H9 (cell line): ENCODE data around the gene SEC11A. TPM values are rescaled to one million over a fixed set of nuclear protein-coding genes. Genes with fewer than 3 reads are reported as not detected.

Experiments used
- DNase-seq: peaks from one replicate; pipeline ENCODE4 v3.0.0-alpha.2; 2017
- H2AFZ ChIP-seq: one replicate; pipeline ENCODE4 v1.6.1; 2013; ENCODE audit warnings: mild to moderate bottlenecking, low read length, control low read depth, moderate library complexity
- H2AK5ac ChIP-seq: 2 replicates; pipeline ENCODE4 v1.6.1; 2013; ENCODE audit warnings: low read length, control low read depth, mixed read lengths; ENCODE audit not compliant: insufficient read length
- H2BK120ac ChIP-seq: one replicate; pipeline ENCODE4 v1.6.1; 2013; ENCODE audit warnings: low read depth, mild to moderate bottlenecking, low read length, control low read depth, inconsistent platforms; ENCODE audit not compliant: poor library complexity, severe bottlenecking
- H2BK12ac ChIP-seq: 2 replicates; pipeline ENCODE4 v1.6.1; 2013; ENCODE audit warnings: low read length, control low read depth, mixed read lengths, low read depth; ENCODE audit not compliant: insufficient read length
- H2BK15ac ChIP-seq: 2 replicates; pipeline ENCODE4 v1.6.1; 2013; ENCODE audit warnings: low read depth, low read length, control low read depth
- H2BK20ac ChIP-seq: one replicate; pipeline ENCODE4 v1.6.1; 2013; ENCODE audit warnings: low read depth, mild to moderate bottlenecking, low read length, control low read depth, inconsistent platforms; ENCODE audit not compliant: poor library complexity, severe bottlenecking
- H2BK5ac ChIP-seq: 2 replicates; pipeline ENCODE4 v1.6.1; 2013; ENCODE audit warnings: low read length, control low read depth, mixed read lengths; ENCODE audit not compliant: insufficient read length
- H3K14ac ChIP-seq: 2 replicates; pipeline ENCODE4 v1.6.1; 2013; ENCODE audit warnings: low read length, control low read depth; ENCODE audit not compliant: insufficient read depth
- H3K18ac ChIP-seq: 2 replicates; pipeline ENCODE4 v1.6.1; 2013; ENCODE audit warnings: low read depth, mild to moderate bottlenecking, mixed read lengths, low read length, control low read depth; ENCODE audit not compliant: insufficient read length
- H3K23ac ChIP-seq: 2 replicates; pipeline ENCODE4 v1.6.1; 2013; ENCODE audit warnings: low read length, control low read depth, mixed read lengths, low read depth; ENCODE audit not compliant: insufficient read length
- H3K23me2 ChIP-seq: 2 replicates; pipeline ENCODE4 v1.6.1; 2013; ENCODE audit warnings: low read depth, mild to moderate bottlenecking, mixed read lengths, low read length, control low read depth; ENCODE audit not compliant: insufficient read length, poor library complexity, severe bottlenecking
- H3K27ac ChIP-seq: 2 replicates; pipeline ENCODE4 v1.5.1; 2013; ENCODE audit warnings: low read length, control low read depth, mixed read lengths, low read depth; ENCODE audit not compliant: insufficient read length
- H3K27me3 ChIP-seq: 2 replicates; pipeline ENCODE4 v1.6.1; 2013; ENCODE audit warnings: low read length, control low read depth, inconsistent platforms; ENCODE audit not compliant: insufficient read depth
- H3K4ac ChIP-seq: 2 replicates; pipeline ENCODE4 v1.6.1; 2013; ENCODE audit warnings: low read depth, mild to moderate bottlenecking, control low read depth, inconsistent platforms, low read length, moderate library complexity
- H3K4me1 ChIP-seq: 2 replicates; pipeline ENCODE4 v1.6.1; 2013; ENCODE audit warnings: low read length, control low read depth, inconsistent platforms; ENCODE audit not compliant: insufficient read depth
- H3K4me2 ChIP-seq: 2 replicates; pipeline ENCODE4 v1.6.1; 2013; ENCODE audit warnings: low read length, control low read depth, mixed read lengths; ENCODE audit not compliant: insufficient read length, insufficient read depth
- H3K56ac ChIP-seq: 2 replicates; pipeline ENCODE4 v1.6.1; 2013; ENCODE audit warnings: low read depth, mild to moderate bottlenecking, mixed read lengths, low read length, control low read depth; ENCODE audit not compliant: insufficient read length
- H3K79me1 ChIP-seq: 2 replicates; pipeline ENCODE4 v1.6.1; 2013; ENCODE audit warnings: low read depth, mild to moderate bottlenecking, moderate library complexity, low read length, control low read depth, inconsistent platforms; ENCODE audit not compliant: insufficient read depth, poor library complexity, severe bottlenecking
- H3K79me2 ChIP-seq: 2 replicates; pipeline ENCODE4 v1.6.1; 2013; ENCODE audit warnings: low read length, control low read depth, inconsistent platforms; ENCODE audit not compliant: insufficient read depth
- H3K9ac ChIP-seq: 2 replicates; pipeline ENCODE4 v1.6.1; 2013; ENCODE audit warnings: low read length, control low read depth, mixed read lengths; ENCODE audit not compliant: insufficient read length; ENCODE audit errors: extremely low read depth
- H3K9me3 ChIP-seq: one replicate; pipeline ENCODE4 v1.6.1; 2013; ENCODE audit warnings: low read depth, low read length, inconsistent platforms; ENCODE audit not compliant: control insufficient read depth
- H3T11ph ChIP-seq: one replicate; pipeline ENCODE4 v1.6.1; 2013; ENCODE audit warnings: mild to moderate bottlenecking, low read length, control low read depth, inconsistent platforms
- H4K20me1 ChIP-seq: one replicate; pipeline ENCODE4 v1.6.1; 2013; ENCODE audit not compliant: control insufficient read depth, insufficient read length, insufficient read depth
- H4K5ac ChIP-seq: 2 replicates; pipeline ENCODE4 v1.6.1; 2013; ENCODE audit warnings: low read depth, mild to moderate bottlenecking, mixed read lengths, low read length, control low read depth; ENCODE audit not compliant: insufficient read length
- H4K8ac ChIP-seq: replicated peaks from 2 replicates; pipeline ENCODE4 v1.6.1; 2013; ENCODE audit warnings: low read length, control low read depth, mixed read lengths, low read depth; ENCODE audit not compliant: insufficient read length
- H4K91ac ChIP-seq: 2 replicates; pipeline ENCODE4 v1.6.1; 2013; ENCODE audit warnings: low read depth, mild to moderate bottlenecking, moderate library complexity, mixed read lengths, low read length, control low read depth; ENCODE audit not compliant: insufficient read length
- H3K27ac Mint-ChIP-seq, 3 experiments: 2 replicates in 2 of 3; 3 replicates in 1 of 3; pipeline ENCODE4 v1.8.0; 2020 to 2021; ENCODE audit warnings: mixed read lengths in 3 of 3, mild to moderate bottlenecking in 1 of 3, moderate library complexity in 1 of 3
- H3K27me3 Mint-ChIP-seq: 2 replicates; pipeline ENCODE4 v1.8.0; 2021; ENCODE audit warnings: low read depth, mild to moderate bottlenecking, moderate library complexity, mixed read lengths
- H3K36me3 Mint-ChIP-seq, 3 experiments: 2 replicates in 2 of 3; 3 replicates in 1 of 3; pipeline ENCODE4 v1.8.0; 2020 to 2021; ENCODE audit warnings: low read depth in 3 of 3, mixed read lengths in 3 of 3; ENCODE audit not compliant: insufficient read depth in 1 of 3
- H3K4me1 Mint-ChIP-seq, 2 experiments: 2 replicates each; pipeline ENCODE4 v1.8.0; 2020; ENCODE audit warnings: mixed read lengths in 2 of 2
- H3K4me3 Mint-ChIP-seq, 2 experiments: 2 replicates in 1 of 2; 3 replicates in 1 of 2; pipeline ENCODE4 v1.8.0; 2020 to 2021; ENCODE audit warnings: mild to moderate bottlenecking in 2 of 2, mixed read lengths in 2 of 2, moderate library complexity in 1 of 2
- H3K9me3 Mint-ChIP-seq, 2 experiments: 2 replicates in 1 of 2; 3 replicates in 1 of 2; pipeline ENCODE4 v1.8.0; 2020; ENCODE audit warnings: mild to moderate bottlenecking in 2 of 2, mixed read lengths in 2 of 2, moderate library complexity in 1 of 2
- WGBS: extraction: QIAGEN DNeasy Blood & Tissue Kit; methylation state at CpG from one replicate; pipeline ENCODE4 v1.1.7; 2013; ENCODE audit warnings: missing lambda C conversion rate, low lambda C conversion rate, mixed read lengths; ENCODE audit not compliant: insufficient read length; ENCODE audit errors: extremely low coverage; 5-methylcytosine and 5-hydroxymethylcytosine counted together
- total RNA-seq: library from RNA; stranded (reverse); gene quantifications from 2 replicates; pipeline ENCODE4 v1.2.1, GENCODE V29; 2021
- TF ChIP-seq, protein P1 (sequence below): fragments of 200-600 bp; sonication (generic); conservative IDR thresholded peaks from 3 replicates; pipeline ENCODE4 v1.8.0; 2021; ENCODE audit warnings: antibody characterized with exemption, mild to moderate bottlenecking

Gene SEC11A
- total RNA-seq, 1 experiment from 2014 or later: 250 TPM

DNA sequence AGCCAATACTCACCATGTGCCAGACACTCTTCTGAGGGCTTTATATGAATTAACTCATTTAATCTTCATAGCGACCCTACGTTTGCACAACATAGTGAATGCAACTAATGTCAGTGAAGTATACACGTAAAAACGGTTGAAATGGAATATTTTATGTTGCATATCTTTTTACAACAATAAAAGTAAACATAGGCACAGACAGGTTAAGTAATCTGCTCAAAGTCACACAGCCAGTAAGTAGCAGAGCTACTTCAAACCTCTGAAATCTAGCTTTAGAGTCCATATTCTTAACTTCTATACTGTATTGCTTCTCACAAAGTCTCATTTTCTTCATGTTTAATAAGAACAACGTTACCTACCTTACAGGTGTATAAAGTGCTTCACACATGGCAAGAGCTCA, 1.6 kb downstream of the SEC11A start:
- H3K36me3 Mint-ChIP-seq: peaks cover 9 to 33% (median 10%) of the 10 kb centered on the region in 3 experiments
- H3K27ac Mint-ChIP-seq: peak overlapping the region in 1 of 3 experiments; percentile 90; a peak in 1 of 7 replicates
- no peak overlapping the region for H3K27ac ChIP-seq

More for the DNA sequence above, 1.6 kb downstream of the SEC11A start:
- no peak overlapping the region for H4K5ac ChIP-seq
- H3K9me3 Mint-ChIP-seq: peaks cover 0 to 3% of the 10 kb centered on the region in 2 experiments; a peak in 1 of 5 replicates
- no peak overlapping the region for H2BK20ac ChIP-seq
- no peak overlapping the region for H3K9ac ChIP-seq
- peak overlapping the region; percentile 93 for H3K4me2 ChIP-seq
- H4K20me1 ChIP-seq: no peaks in the 10 kb centered on the region
- H3K79me2 ChIP-seq: peaks cover 24% of the 10 kb centered on the region; the same call in 1 of the 2 replicates
- H3K56ac ChIP-seq: no peak overlapping the region
- H2BK5ac ChIP-seq: no peak overlapping the region
- no peak overlapping the region for H3K18ac ChIP-seq
- H4K91ac ChIP-seq: no peak overlapping the region
- peaks cover 10% of the 10 kb centered on the region for H3K79me1 ChIP-seq
- H3K4ac ChIP-seq: no peak overlapping the region
- H3K4me1 Mint-ChIP-seq: peaks cover 16% of the 10 kb centered on the region in 2 experiments
- peak overlapping the region; percentile 91 to 99 for H3K4me3 Mint-ChIP-seq
- no peak overlapping the region for H2BK12ac ChIP-seq
- H3K23me2 ChIP-seq: peaks cover 4% of the 10 kb centered on the region
- TF ChIP-seq, protein P1, sequence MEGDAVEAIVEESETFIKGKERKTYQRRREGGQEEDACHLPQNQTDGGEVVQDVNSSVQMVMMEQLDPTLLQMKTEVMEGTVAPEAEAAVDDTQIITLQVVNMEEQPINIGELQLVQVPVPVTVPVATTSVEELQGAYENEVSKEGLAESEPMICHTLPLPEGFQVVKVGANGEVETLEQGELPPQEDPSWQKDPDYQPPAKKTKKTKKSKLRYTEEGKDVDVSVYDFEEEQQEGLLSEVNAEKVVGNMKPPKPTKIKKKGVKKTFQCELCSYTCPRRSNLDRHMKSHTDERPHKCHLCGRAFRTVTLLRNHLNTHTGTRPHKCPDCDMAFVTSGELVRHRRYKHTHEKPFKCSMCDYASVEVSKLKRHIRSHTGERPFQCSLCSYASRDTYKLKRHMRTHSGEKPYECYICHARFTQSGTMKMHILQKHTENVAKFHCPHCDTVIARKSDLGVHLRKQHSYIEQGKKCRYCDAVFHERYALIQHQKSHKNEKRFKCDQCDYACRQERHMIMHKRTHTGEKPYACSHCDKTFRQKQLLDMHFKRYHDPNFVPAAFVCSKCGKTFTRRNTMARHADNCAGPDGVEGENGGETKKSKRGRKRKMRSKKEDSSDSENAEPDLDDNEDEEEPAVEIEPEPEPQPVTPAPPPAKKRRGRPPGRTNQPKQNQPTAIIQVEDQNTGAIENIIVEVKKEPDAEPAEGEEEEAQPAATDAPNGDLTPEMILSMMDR: no peak
- H3K9me3 ChIP-seq: no peaks in the 10 kb centered on the region
- no peak overlapping the region for H2AK5ac ChIP-seq
- H4K8ac ChIP-seq: no peak overlapping the region
- no peaks in the 10 kb centered on the region for H3K4me1 ChIP-seq
- no CpG with 5 or more reads among the region's 5 CpGs for WGBS
- no peaks in the 10 kb centered on the region for H3K27me3 Mint-ChIP-seq
- no peak overlapping the region for H2BK15ac ChIP-seq
- no peak overlapping the region for H3K14ac ChIP-seq
- no peak overlapping the region for H2AFZ ChIP-seq
- no peak for DNase-seq
- no peak overlapping the region for H3K23ac ChIP-seq
- H3K27me3 ChIP-seq: no peaks in the 10 kb centered on the region
- H3T11ph ChIP-seq: no peak overlapping the region
- H2BK120ac ChIP-seq: no peak overlapping the region
